Transverse colon (tissue), 4 donors: ENCODE results near the gene MAGOHB.

Source experiments
- CTCF ChIP-seq, 5 experiments: fragments of 200-600 bp in 3 of 5; fragments of 450-650 bp in 2 of 5; sonication (generic) in 3 of 5; IDR thresholded peaks; 1 replicate in 2 of 5; 2 replicates in 3 of 5; pipeline ENCODE4 v1.5.1; 2016 to 2017; ENCODE audit warnings: antibody characterized with exemption in 5 of 5, inconsistent platforms in 3 of 5, mild to moderate bottlenecking in 2 of 5, moderate library complexity in 1 of 5
- EP300 ChIP-seq: sonication (generic); formaldehyde crosslinking; IDR thresholded peaks from one replicate; pipeline ENCODE4 v1.6.1; 2017; ENCODE audit warnings: antibody characterized with exemption, low read depth
- POLR2A ChIP-seq: fragments of 450-650 bp; IDR thresholded peaks from one replicate; pipeline ENCODE4 v1.6.1; 2016; ENCODE audit warnings: antibody characterized with exemption, mild to moderate bottlenecking, moderate library complexity
- POLR2AphosphoS5 ChIP-seq, 3 donors: sonication (generic); formaldehyde crosslinking; IDR thresholded peaks; one replicate each; pipeline ENCODE4 v1.6.1; 2016; ENCODE audit warnings: antibody characterized with exemption in 3 of 3

- TF ChIP-seq CTCF (IDR thresholded peaks at IDR 0.05) = no peak
- TF ChIP-seq EP300 = no peak
- no peak for TF ChIP-seq POLR2AphosphoS5 (IDR thresholded peaks at IDR 0.05)
- TF ChIP-seq POLR2A = no peak
Measured at GRCh38 chr12:10635306-10635705, 21.9 kb upstream of the MAGOHB start.
